Uterus (tissue), 4 donors: ENCODE measurements around the gene ETV3L. TPM values are rescaled to one million over a fixed set of nuclear protein-coding genes. Genes with fewer than 3 reads are reported as not detected.

Source experiments
- DNase-seq, 2 donors: peaks; one replicate each; pipeline ENCODE4 v3.0.0-alpha.2; 2019 to 2020
- H3K27ac ChIP-seq, 2 donors: fragments of 200-600 bp; sonication (generic); 1 replicate in 1 of 2; 2 replicates in 1 of 2; pipeline ENCODE4 v1.5.1; 2016 to 2018
- H3K27me3 ChIP-seq, 2 donors: fragments of 200-600 bp; sonication (generic); one replicate each; pipeline ENCODE4 v1.5.1; 2018 to 2019; ENCODE audit warnings: control low read depth in 1 of 2
- H3K36me3 ChIP-seq, 2 donors: fragments of 200-600 bp; sonication (generic); one replicate each; pipeline ENCODE4 v1.5.1; 2019; ENCODE audit warnings: control low read depth in 1 of 2
- H3K4me1 ChIP-seq, 2 donors: fragments of 200-600 bp; sonication (generic); one replicate each; pipeline ENCODE4 v1.5.1; 2018 to 2019; ENCODE audit warnings: control low read depth in 1 of 2
- H3K4me3 ChIP-seq, 2 donors: fragments of 200-600 bp; sonication (generic); 1 replicate in 1 of 2; 2 replicates in 1 of 2; pipeline ENCODE4 v1.5.1; 2018 to 2019; ENCODE audit warnings: mild to moderate bottlenecking in 1 of 2
- H3K9me3 ChIP-seq, 2 donors: fragments of 200-600 bp; sonication (generic); one replicate each; pipeline ENCODE4 v1.5.1; 2019; ENCODE audit warnings: control low read depth in 1 of 2
- CTCF ChIP-seq, 4 experiments: fragments of 200-600 bp in 2 of 4; fragments of 450-650 bp in 2 of 4; sonication (generic) in 2 of 4; IDR thresholded peaks; one replicate each; pipeline ENCODE4 v1.5.1; 2016 to 2019; ENCODE audit warnings: antibody characterized with exemption in 4 of 4, mild to moderate bottlenecking in 2 of 4, moderate library complexity in 1 of 4
- POLR2A ChIP-seq, 2 donors: fragments of 450-650 bp; IDR thresholded peaks; one replicate each; pipeline ENCODE4 v1.6.1; 2016; ENCODE audit warnings: antibody characterized with exemption in 2 of 2, mild to moderate bottlenecking in 1 of 2, moderate library complexity in 1 of 2
- intact Hi-C: fragments of 100-400 bp; cut with DNase I; formaldehyde crosslinking; loops from one replicate; pipeline ENCODE4 v1.15.1; 2023; ENCODE audit warnings: low total_unique reads
- total RNA-seq, 4 donors: library from RNA; depleted of rRNA in 3 of 4; stranded (reverse); fragments of >200 nt in 3 of 4; gene quantifications; one replicate each; pipeline versions ENCODE4 v1.1.0 to v1.2.4, GENCODE V29; 2014 to 2023
- donor health status: DM: yes; HTN: yes; CAD: no.

ETV3L gene
- total RNA-seq, 4 donors from 2014 or later, result not detected

GRCh38 chr1:157111396-157112165 lies 12.0 kb upstream of the ETV3L start:
- Histone ChIP-seq H3K9me3 (no peaks in the 10 kb centered on the region), H3K27ac (no peak overlapping the region), H3K4me1 (no peaks in the 10 kb centered on the region), H3K4me3 (no peak overlapping the region), H3K36me3 (no peaks in the 10 kb centered on the region), H3K27me3 (no peaks in the 10 kb centered on the region)
- TF ChIP-seq CTCF (IDR thresholded peaks at IDR 0.05) (no peak), POLR2A (IDR thresholded peaks at IDR 0.05) (no peak)
- DNase-seq, result no peak
- intact Hi-C loops, result no loop called here

GRCh38 chr1:157110686-157111085 lies 11.1 kb upstream of the ETV3L start:
- Histone ChIP-seq H3K36me3 (no peaks in the 10 kb centered on the region), H3K4me1 (no peaks in the 10 kb centered on the region), H3K4me3 (no peak overlapping the region), H3K27me3 (no peaks in the 10 kb centered on the region), H3K27ac (no peak overlapping the region), H3K9me3 (no peaks in the 10 kb centered on the region)
- intact Hi-C loops, result no loop called here
- no peak for DNase-seq
- TF ChIP-seq POLR2A (IDR thresholded peaks at IDR 0.05) (no peak), CTCF (IDR thresholded peaks at IDR 0.05) (no peak)

GRCh38 chr1:157110003-157110402 lies 10.4 kb upstream of the ETV3L start:
- H3K27me3 ChIP-seq, result no peaks in the 10 kb centered on the region

DNA sequence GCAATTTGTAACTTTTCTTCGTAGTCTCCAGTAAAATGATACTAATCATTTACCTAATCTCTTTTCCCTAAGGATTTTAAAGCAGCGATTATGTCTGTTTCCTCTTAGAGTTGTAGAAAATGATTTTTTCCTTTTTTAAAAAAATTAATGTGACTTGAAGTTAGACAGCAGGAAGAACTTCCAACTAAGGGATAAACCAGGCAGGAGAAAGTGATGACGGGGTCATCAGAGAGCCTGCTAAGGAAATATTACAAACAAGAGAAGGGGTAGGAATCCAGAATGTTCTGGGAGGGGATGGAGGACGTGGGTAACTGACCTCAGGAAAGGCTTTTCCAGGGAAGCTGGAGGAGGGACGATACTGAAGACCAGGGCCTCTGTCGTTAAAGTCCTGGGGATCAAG lies 8.8 kb upstream of the ETV3L start:
- H3K4me1 ChIP-seq, result no peaks in the 10 kb centered on the region
- no peaks in the 10 kb centered on the region for H3K27me3 ChIP-seq
- no peak for TF ChIP-seq CTCF (IDR thresholded peaks at IDR 0.05)
- no peak for TF ChIP-seq POLR2A (IDR thresholded peaks at IDR 0.05)
- H3K9me3 ChIP-seq, result no peaks in the 10 kb centered on the region
- DNase-seq, result no peak
- H3K27ac ChIP-seq, result no peak overlapping the region
- intact Hi-C loops, result no loop called here
- H3K4me3 ChIP-seq, result no peak overlapping the region
- no peaks in the 10 kb centered on the region for H3K36me3 ChIP-seq

More at GRCh38 chr1:157110003-157110402, 10.4 kb upstream of the ETV3L start:
- Histone ChIP-seq H3K4me1 (no peaks in the 10 kb centered on the region), H3K4me3 (no peak overlapping the region), H3K27ac (no peak overlapping the region), H3K36me3 (no peaks in the 10 kb centered on the region), H3K9me3 (no peaks in the 10 kb centered on the region)
- intact Hi-C loops, result no loop called here
- no peak for DNase-seq
- TF ChIP-seq CTCF (IDR thresholded peaks at IDR 0.05), result no peak
- no peak for TF ChIP-seq POLR2A (IDR thresholded peaks at IDR 0.05)

GRCh38 chr1:157107702-157108101 lies 8.1 kb upstream of the ETV3L start:
- DNase-seq, result no peak
- no peaks in the 10 kb centered on the region for H3K4me1 ChIP-seq
- H3K4me3 ChIP-seq, result no peak overlapping the region
- TF ChIP-seq CTCF (IDR thresholded peaks at IDR 0.05) (no peak), POLR2A (IDR thresholded peaks at IDR 0.05) (no peak)
- no peak overlapping the region for H3K27ac ChIP-seq
- H3K36me3 ChIP-seq, result no peaks in the 10 kb centered on the region
- H3K9me3 ChIP-seq, result no peaks in the 10 kb centered on the region
- intact Hi-C loops, result no loop called here
- H3K27me3 ChIP-seq, result no peaks in the 10 kb centered on the region
